DMS79 (cell line): Measurements from ENCODE around the gene DMRT1.

ENCODE experiments used
- DNase-seq: peaks from one replicate; lab custom pipeline; 2025; lab: John Stamatoyannopoulos, UW

Gene DMRT1

DNA sequence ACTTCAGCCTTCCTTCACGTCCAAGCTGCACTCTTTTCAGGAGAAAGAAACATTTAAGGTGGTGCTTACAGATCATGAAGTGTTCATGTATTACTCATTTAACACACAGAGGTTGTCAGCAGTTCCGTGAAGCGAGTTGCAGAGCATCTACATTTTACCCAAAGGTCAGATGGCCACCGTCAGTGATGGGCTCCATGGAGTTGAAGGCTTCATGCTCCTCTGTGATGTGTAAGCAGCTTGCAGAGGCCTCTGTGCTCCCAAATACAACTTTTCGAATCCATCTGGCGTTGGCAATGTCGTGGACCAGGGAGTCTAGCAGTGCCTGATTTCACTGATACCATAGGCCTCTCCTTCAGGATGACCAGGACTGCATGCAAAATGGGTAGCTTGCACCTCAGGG, 81.2 kb downstream of the DMRT1 start:
- DNase-seq: no peak

DNA sequence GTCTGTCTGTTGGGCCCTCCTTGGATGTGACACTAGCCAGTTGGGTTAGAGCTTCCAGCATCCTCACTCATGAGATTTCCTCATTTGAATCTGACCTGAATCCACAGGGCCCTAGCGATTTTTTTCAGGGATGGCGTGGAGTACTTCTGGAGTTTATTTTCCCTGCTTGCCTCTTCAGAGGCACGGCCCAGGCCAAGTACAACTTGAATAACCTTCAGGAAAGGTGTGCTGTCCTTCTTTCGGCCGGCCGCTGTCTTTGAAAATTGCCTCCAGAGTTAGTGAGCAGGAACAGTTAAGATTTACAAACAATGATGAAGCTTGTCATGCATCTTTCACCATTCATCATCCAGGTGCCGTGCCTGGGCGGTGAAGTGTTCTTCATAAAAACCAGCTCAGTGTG, 85.5 kb downstream of the DMRT1 start:
- DNase-seq: no peak

DNA sequence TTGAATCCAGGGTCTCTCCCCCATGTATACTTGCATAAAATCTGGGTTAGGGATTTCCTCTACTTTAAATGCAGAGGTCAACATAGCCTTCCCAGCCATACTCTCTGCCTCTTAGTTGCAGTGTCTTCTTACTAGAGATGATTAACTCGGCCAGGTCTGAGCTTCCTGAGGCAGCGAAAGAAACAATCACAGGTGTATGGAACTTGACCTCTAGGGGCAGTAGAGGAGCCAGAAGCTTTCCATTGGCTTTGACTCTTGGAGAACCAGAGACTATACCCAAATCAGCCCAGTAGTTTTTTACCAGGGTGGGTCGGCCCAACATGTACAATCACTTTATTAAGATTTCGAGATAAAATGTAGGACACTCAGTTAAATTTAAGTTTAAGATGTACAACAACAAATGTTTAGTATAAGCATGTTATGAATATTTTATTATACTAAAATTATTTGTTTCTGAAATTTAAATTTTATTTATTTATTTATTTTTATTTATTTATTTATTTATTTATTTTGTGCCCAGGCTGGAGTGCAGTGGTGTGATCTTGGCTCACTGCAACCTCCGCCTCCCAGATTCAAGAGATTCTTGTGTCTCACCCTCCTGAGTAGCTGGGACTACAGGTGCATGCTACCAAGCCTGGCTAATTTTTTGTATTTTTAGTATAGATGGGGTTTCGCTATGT, 87.0 kb downstream of the DMRT1 start:
- DNase-seq: no peak

DNA sequence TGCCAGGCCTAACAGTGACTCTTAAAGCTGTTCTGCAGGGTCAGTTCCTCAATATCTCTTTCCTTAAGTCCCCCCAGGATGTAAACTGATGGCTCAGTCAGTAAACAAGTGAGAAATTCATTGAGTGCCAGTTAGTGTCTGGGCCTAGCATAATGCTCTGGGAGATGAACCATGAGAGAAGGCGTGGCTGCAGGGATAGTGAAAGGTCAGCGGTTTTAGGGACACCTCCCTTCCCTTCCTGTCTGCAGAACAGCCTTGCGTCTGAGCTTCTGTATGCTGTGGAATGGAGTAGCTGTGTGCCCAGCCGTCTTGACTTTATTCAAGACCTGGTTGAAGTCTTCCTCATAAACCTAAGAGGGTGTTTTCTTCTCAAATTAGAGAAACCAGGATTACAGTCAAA, 88.2 kb downstream of the DMRT1 start:
- DNase-seq: no peak

DNA sequence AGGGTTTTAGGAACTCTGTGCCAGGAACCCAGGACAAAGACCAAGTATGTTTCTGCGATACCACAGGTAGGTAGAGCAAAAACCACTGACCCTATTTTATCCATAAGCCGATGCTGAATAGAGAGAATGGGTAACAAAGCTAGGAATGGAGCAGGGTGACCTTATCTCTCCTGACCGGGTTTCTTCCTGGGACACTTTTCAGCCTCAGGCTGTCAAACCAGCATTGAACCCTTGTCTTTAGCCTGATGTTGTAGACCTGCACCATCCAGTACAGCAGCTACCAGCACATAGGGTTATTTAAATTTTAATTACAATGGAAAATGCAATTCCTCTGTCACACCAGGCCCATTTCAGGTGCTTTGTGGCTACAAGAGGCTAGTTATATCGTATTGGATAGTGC, 91.9 kb downstream of the DMRT1 start:
- no peak for DNase-seq

DNA sequence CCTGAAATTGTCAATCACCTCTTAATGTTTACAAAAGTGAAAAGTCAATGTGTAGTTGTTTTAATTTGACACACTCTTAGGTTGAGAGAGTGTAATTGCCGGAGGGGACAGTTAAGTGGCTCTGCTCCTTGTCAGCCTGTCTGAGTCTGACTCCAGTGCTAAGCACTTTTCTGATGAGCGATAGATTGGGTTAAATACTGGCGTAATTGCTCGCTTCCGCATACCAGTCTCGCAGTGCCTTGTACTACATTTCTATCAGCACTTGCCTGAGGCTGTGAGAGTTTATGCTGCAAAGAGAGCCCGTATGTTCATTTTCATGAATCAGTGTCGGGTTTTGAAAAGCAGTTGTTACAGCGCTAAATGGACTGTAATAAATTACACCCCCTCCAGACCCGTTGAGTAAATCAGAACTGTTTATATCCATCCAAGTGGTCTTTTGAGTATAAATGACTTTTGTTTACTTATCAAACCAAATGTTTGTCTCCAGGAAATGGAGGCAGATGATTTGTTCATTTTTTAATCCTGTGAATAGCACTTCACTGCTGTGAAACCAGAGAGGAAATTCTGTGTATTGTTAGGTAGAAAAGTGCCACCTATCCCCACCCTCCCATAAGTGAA, 94.0 kb downstream of the DMRT1 start:
- no peak for DNase-seq

DNA sequence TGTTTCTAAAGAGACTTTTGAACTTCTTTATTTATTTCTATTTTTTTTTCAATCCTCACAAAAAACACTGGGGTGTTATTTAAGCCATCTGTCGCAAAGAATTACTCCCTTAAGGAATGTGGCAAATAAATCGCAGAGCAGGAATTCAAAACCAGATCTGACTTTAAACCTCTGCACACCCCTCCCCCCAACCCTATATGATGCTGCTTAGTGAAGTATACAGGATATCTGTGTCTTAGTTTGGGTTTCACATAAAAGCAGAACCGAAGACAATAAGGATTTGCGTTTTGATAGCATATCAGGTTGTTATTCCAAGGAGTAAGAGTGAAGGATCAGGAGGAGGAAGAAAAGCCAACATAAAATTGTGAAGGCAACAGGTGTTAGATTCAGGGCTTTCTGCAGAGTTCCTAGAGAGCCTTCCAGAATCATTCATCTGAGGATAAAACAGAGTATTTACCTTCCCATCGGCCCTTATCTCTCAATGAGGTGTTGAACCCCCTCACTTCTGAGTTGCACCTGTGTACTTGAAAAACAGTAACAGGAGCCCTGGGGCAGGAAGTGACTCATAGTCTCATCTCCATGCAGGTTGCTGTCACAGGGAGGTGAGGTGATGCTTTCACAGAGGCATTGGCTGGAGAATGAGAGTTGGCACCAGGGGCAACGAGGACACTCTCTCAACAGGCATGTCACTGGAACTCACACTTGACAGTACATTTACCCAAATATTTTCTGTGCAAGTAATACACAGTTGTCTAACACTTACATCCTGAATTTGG, 101.5 kb downstream of the DMRT1 start:
- no peak for DNase-seq

DNA sequence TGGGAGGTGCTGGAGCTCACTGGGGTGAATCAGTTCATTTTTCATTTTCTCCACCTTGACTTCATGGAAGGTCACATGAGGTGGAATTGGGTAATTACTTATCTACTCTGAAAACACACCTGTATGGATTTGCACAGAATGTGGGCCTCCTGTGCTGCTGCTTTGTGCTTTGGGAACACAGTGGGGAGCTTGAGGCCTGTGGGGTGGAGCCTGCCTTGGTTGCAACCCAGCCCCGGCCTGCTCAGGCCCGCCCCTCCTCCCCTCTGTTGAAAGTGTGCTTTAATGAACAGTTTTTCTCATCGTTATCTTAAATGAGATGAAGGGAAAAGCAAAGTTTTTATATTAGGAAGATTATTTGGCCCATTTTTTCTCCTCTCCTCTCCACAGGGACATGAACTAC, 106.5 kb downstream of the DMRT1 start:
- DNase-seq: no peak

DNA sequence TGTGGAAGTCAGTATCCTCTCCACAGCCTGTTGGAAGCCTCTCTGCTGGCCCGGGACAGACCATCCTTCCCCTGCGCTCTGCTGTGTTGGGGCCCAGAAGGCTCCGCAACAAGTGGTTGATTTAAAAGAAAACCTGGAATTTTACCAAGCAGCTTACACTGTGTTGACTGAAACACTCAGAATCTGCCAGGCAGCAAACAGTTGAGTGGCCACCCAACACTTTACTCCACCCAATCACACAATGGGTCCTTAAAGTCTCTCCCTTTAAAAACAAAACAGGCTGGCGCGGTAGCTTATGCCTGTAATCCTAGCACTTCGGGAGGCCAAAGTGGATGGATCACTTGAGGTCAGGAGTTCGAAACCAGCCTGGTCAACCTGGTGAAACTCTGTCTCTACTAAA, 107.0 kb downstream of the DMRT1 start:
- DNase-seq: no peak

DNA sequence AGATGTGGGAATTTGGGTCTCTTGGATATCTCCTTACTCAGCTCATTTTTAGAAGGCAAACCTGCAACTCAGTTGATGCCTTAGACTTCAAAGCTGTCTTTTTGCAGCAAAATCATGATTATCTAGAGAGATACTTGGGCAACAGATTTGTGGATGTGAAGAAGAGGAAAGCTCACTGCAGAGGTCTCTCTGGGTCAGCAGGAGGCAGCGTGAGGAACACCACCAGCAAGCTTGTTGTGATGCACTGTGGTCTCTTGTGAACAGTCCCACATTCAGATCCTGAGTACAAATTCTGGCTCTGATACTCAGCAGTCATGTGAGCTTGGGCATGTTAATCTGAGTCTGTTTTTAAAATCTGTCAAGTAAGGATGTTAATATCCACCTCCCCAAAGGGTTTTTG, 108.6 kb downstream of the DMRT1 start:
- DNase-seq: no peak

DNA sequence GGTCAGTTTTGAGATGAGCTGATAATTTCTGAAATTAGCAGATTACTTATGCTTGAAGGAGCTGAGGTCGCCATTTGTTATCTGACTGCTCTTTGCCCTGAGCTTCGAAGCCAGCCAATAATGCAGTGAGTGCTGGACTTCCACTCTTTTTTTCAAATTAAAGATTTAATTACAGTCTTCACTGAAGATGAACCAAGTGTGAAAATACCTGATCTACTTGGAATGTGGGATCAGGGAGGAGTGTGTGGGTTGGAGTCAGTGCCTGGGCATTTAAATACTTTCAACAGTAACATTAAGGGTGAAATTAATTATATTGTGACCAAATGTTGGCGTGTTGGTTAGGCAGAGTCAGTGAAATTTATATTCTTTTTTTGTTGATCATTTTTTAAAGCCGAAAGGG, 111.0 kb downstream of the DMRT1 start:
- no peak for DNase-seq

DNA sequence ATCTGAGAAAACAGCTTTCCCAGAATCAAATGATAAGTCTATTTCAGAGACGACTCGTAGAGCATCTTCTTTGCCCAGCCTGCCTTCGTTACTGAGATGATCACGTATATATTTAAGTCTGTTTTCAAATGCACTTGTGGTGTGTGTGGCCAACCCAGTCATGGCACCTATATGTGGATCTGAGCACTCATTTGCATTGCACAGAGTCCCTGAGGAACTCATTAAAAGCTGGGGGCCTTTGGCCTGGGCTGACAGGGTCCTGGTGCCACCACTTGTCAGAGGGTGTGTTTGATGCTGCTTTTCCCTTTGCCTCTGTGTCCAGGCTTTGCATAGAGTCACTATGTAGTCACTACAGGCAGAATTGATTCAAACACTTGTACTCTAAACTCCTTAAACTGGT, 117.6 kb downstream of the DMRT1 start:
- no peak for DNase-seq

DNA sequence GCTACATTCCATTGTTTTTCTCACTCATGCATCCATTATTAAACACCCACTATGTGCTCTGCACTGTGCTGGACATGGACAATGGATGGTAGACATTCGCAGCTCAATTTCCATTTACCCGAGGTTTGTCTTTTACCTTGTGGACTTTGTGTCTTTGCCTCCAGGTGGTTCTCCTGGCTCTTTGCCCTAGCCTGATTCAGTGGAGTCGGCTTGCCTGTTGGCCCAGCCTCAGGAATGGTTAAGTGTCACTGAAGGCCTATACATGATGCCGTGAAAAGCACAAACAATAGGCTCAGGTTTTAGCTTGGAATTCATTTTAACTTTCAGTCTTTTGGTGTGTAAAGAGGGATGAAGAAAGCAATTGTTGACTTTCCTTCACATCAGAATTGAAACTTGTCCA, 118.4 kb downstream of the DMRT1 start:
- no peak for DNase-seq

DNA sequence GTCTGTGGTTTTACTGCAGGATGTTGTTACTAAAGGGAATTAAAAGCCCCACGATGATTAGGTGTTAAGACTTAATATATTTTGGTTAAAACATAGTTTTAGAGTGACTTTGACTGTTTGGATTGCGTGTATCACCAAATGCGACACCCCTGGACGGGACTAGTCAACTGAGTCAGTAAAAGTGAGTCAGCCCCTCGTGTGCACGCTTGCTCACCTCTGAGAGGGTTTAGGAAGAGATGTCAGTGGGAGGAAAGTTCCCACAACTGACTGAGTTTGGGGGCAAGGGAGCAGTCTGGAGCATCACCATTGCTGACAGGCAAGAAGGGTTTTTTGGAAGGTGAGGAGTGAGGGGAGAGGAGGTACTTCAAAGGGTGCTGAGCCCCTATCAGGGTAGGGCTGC, 120.5 kb downstream of the DMRT1 start:
- no peak for DNase-seq

DNA sequence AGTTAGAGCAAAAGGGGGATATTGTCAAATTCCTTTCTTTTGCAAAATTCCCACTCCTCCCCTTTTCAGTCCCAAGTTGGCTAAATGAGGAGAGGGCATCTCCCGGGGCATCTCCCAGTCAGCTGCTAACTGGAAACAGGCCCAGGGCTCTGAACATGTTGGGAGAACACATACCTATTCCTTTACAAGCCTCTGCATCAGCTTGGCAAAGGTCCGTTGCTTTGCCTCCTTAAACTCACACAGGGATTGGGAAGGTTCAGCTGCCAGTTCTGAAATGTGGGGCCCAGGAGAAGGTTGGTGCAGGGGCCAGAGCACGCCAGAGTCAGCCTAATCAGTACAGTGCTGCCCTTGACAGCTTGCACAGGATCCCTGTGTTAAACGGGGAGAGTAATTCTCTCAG, 124.0 kb downstream of the DMRT1 start:
- DNase-seq: no peak

DNA sequence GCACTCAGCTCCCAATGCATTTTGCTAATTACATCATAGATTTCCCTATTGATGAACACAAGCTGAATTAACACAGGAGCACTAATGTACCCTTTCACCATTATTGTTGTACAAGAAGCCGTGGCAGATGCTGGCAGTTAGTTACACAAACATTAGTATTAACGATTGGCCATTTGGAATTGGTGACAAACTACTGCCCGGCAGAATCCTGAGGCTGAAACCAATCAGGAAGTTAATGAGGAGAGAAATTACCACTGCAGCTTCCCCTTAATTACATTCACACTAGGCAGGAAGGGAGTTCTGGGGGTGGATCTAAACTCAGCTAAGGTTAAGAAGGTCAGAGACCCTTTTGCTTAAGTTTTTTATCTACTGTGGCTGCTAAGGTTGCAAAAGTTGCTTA, 125.4 kb downstream of the DMRT1 start:
- no peak for DNase-seq

DNA sequence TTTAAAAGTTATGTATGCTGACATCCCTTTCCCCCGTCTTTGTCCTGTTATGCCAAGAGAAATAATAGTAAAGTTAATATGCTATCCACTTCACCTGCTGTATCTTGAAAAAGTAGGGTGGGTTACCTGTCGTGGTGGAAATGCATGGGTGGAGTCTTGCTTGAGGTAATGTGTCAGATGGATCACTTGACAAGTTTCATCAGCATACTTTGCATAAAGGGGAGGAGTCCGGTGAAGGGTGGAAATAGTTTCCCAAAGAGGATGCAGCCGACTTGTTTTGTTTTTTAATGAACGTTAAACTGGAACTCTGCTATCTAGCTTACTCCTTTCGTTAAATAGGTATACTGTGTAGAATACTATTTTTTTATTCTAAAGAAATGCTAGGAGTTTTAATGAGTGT, 125.9 kb downstream of the DMRT1 start:
- DNase-seq: no peak

DNA sequence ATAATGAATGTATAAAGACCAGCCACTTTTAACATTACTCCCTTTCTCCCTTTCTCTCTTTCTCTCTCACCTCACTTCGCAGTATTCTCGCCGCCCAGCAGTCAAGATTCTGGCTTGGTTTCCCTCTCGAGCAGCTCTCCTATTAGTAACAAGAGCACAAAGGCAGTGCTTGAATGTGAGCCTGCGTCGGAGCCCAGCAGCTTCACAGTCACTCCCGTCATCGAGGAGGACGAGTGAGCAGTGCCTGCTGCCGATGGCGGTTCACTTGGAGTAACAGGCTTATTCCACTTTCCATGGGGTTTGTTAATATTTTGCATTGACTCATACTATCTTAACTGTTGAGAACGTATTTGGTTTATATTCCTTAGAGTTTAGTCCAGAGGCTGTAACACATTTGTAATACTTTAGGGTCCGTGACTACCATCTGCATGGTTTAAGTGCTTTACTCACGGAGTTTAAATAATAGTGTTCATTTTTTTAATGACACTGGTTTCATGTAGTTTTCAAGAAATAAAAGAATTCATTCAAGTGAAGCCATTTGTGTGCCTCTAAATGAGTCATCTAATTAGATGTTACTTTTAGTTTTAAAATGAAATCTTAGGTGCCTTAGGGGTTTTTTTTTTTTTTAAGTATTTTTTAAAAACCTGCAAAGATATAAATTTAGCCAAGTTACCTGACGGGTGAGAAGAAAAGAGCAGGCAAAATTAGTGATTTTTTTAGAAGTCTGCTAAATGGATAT, 126.6 kb downstream of the DMRT1 start:
- no peak for DNase-seq

DNA sequence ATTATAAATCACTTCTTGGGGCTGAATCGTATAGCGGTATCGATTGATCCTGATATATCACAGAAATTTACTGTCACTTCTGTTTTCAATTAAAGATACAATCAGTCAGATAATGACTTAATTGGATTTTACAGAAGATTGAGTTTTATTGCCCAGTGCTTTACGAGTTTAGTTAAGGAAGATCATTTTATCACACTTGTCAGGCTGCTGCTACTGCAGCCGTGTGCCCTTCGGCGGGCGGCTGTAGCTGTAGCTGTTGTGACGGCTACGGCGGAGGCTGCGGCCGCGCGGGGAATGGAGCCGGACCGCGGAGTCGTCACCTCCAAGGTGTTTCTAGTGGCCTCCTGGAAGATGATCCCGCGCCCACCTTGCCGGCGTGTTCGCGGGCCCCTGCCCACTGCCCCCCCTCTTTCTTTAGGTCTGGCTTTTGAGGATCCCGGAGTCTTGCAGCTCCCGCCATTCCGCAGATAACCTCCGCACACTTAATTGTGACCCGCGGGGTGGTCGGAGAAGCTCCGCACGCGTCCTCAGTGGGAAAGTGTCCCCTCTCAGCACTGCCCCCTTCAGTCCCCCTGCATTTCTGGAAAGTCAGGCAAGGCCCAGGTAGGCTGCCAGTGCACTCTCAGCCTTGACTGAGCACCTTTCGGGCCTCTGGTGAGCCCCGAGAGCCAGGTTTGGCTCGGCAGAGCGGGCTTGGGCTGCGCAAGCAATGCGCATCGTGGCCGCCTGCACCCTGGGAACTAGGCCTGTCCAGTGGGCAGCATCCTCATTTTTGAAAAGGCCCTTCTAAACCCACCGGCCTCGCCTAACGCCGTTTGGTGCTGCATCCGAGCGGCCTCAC, 128.0 kb downstream of the DMRT1 start:
- DNase-seq: no peak

DNA sequence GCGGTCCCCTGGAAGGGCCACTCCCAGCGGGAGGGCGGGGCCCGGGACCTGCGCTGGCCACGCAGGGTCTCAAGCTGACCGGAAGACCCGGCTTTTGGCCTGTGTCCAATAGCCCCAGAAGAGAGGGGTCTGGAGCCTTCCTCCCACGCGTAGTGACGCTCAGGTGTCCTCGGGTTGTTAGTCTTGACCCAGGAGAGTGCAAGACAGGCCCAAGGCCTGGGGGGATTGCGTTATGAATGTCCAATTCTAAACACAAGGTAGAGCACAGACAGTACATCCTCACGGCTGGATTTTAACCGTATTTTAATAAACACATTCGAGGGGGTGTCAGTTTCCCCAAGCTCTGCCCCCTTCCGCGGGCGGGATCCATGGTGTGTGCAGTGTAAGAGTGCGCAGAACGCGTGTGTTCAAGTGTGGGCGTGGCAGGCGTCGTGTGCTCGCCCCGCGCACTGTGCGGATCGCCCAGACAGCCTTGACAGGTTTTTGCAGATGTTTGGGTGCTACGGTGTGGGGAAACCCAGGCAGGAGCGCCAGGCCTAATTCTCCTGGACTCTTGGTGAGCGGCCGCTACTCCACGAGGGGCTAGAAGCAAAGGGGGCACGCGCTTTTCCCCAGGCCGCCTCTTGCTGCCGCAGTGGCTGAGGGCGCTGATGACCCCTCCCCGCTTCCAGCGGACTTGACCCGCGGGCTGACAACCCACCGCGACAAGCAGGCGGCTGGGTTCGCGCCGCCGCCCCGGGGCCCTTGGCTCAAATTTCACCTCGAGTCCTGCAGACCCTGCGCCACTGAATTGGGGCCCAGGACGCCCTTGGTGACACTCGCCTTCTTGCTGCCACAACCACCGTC, 128.9 kb downstream of the DMRT1 start:
- no peak for DNase-seq
